ENCODE measurements around the gene VWA5A. TPM values are rescaled to one million over a fixed set of nuclear protein-coding genes. Genes with fewer than 3 reads are reported as not detected.

Gene VWA5A
- total RNA-seq, 2 experiments from 2014 or later: 0.38 to 2.1 TPM

- intact Hi-C loops (cut with micrococcal nuclease; ENCODE audit: unreplicated experiment): no loop called here
- Histone ChIP-seq H3K9me2 (ENCODE audit: insufficient read depth, low read length) (no peaks in the 10 kb centered on the region), H3K4me1 (ENCODE audit: insufficient read depth, low read length, poor library complexity, severe bottlenecking) (peaks cover 3% of the 10 kb centered on the region), H2AFZ (ENCODE audit: low read length) (peak overlapping the region; percentile 68; the same call in 1 of the 2 replicates), H3K4me2 (ENCODE audit: low read length) (peak overlapping the region; percentile 65), H3K36me3 (ENCODE audit: insufficient read depth, low read length) (no peaks in the 10 kb centered on the region), H3K79me2 (ENCODE audit: insufficient read depth, low read depth, low read length) (no peaks in the 10 kb centered on the region), H3K4me3 (ENCODE audit: low read depth, low read length, poor library complexity, severe bottlenecking) (peak overlapping the region; percentile 57), H3K9me3 (ENCODE audit: low read length) (no peaks in the 10 kb centered on the region), H4K20me1 (ENCODE audit: insufficient read depth, low read length) (no peaks in the 10 kb centered on the region), H3K27ac (ENCODE audit: low read depth, low read length, poor library complexity, severe bottlenecking) (no peak overlapping the region)
- no peak for TF ChIP-seq EZH2phosphoT487 (IDR thresholded peaks at IDR 0.05; ENCODE audit: borderline replicate concordance, low read depth, low read length)
- TF ChIP-seq CTCF (conservative IDR thresholded peaks at IDR 0.05; ENCODE audit: low read length): no peak
- CTCF ChIA-PET (ENCODE audit: unreplicated experiment): no interaction called here
- BruUV-seq (replicated peaks): no TSS peak
- POLR2A ChIA-PET: no interaction called here
- DNase-seq (ENCODE audit: low spot score): no peak
Measured at GRCh38 chr11:124115782-124116616, 749 bp downstream of the VWA5A start.

GRCh38 chr11:124119103-124119502, 3.9 kb downstream of the VWA5A start:
- no TSS peak for BruUV-seq (replicated peaks)
- Histone ChIP-seq H3K4me2 (ENCODE audit: low read length) (no peak overlapping the region), H3K27ac (ENCODE audit: low read depth, low read length, poor library complexity, severe bottlenecking) (no peak overlapping the region), H3K36me3 (ENCODE audit: insufficient read depth, low read length) (no peaks in the 10 kb centered on the region), H2AFZ (ENCODE audit: low read length) (no peak overlapping the region), H4K20me1 (ENCODE audit: insufficient read depth, low read length) (no peaks in the 10 kb centered on the region), H3K4me3 (ENCODE audit: low read depth, low read length, poor library complexity, severe bottlenecking) (no peak overlapping the region), H3K79me2 (ENCODE audit: insufficient read depth, low read depth, low read length) (no peaks in the 10 kb centered on the region), H3K9me3 (ENCODE audit: low read length) (no peaks in the 10 kb centered on the region), H3K9me2 (ENCODE audit: insufficient read depth, low read length) (no peaks in the 10 kb centered on the region), H3K4me1 (ENCODE audit: insufficient read depth, low read length, poor library complexity, severe bottlenecking) (peaks cover 3% of the 10 kb centered on the region)
- intact Hi-C loops (cut with micrococcal nuclease; ENCODE audit: unreplicated experiment): no loop called here
- TF ChIP-seq CTCF (conservative IDR thresholded peaks at IDR 0.05; ENCODE audit: low read length) (no peak), EZH2phosphoT487 (IDR thresholded peaks at IDR 0.05; ENCODE audit: borderline replicate concordance, low read depth, low read length) (no peak)
- POLR2A ChIA-PET: no interaction called here
- CTCF ChIA-PET (ENCODE audit: unreplicated experiment): no interaction called here
- no peak for DNase-seq (ENCODE audit: low spot score)

GRCh38 chr11:124120891-124121290, 5.6 kb downstream of the VWA5A start:
- CTCF ChIA-PET (ENCODE audit: unreplicated experiment): no interaction called here
- H3K4me1 ChIP-seq (ENCODE audit: insufficient read depth, low read length, poor library complexity, severe bottlenecking): no peaks in the 10 kb centered on the region
- no peaks in the 10 kb centered on the region for H3K9me3 ChIP-seq (ENCODE audit: low read length)
- no peaks in the 10 kb centered on the region for H4K20me1 ChIP-seq (ENCODE audit: insufficient read depth, low read length)
- POLR2A ChIA-PET: interaction anchor here (0.6 to 1.6 kb wide), 2 partner anchors 10 to 1134 kb away, joined by 4 to 6 read pairs; no protein-coding TSS in a partner anchor
- intact Hi-C loops (cut with micrococcal nuclease; ENCODE audit: unreplicated experiment): no loop called here
- no TSS peak for BruUV-seq (replicated peaks)
- H3K4me2 ChIP-seq (ENCODE audit: low read length): no peak overlapping the region
- H3K9me2 ChIP-seq (ENCODE audit: insufficient read depth, low read length): no peaks in the 10 kb centered on the region
- DNase-seq (ENCODE audit: low spot score): no peak
- TF ChIP-seq EZH2phosphoT487 (IDR thresholded peaks at IDR 0.05; ENCODE audit: borderline replicate concordance, low read depth, low read length) (no peak), CTCF (conservative IDR thresholded peaks at IDR 0.05; ENCODE audit: low read length) (no peak)
- H3K79me2 ChIP-seq (ENCODE audit: insufficient read depth, low read depth, low read length): no peaks in the 10 kb centered on the region
- H3K27ac ChIP-seq (ENCODE audit: low read depth, low read length, poor library complexity, severe bottlenecking): no peak overlapping the region
- H2AFZ ChIP-seq (ENCODE audit: low read length): no peak overlapping the region
- no peaks in the 10 kb centered on the region for H3K36me3 ChIP-seq (ENCODE audit: insufficient read depth, low read length)
- no peak overlapping the region for H3K4me3 ChIP-seq (ENCODE audit: low read depth, low read length, poor library complexity, severe bottlenecking)
